Adrenal gland (tissue), 5 donors: ENCODE measurements around the gene IFT172.

Source experiments
- CTCF ChIP-seq, 6 experiments: fragments of 450-650 bp in 4 of 6; fragments of 200-600 bp in 2 of 6; sonication (generic) in 1 of 6; IDR thresholded peaks; 1 replicate in 5 of 6; 2 replicates in 1 of 6; pipeline versions ENCODE4 v1.5.1 to v1.8.0; 2016 to 2021; ENCODE audit warnings: antibody characterized with exemption in 6 of 6, mild to moderate bottlenecking in 2 of 6, moderate library complexity in 1 of 6
- POLR2A ChIP-seq, 2 donors: fragments of 450-650 bp; IDR thresholded peaks; one replicate each; pipeline ENCODE4 v1.6.1; 2017; ENCODE audit warnings: antibody characterized with exemption in 2 of 2, mild to moderate bottlenecking in 2 of 2, moderate library complexity in 1 of 2
- donor health status: DM: no; HTN: no; CAD: no.

- TF ChIP-seq CTCF (IDR thresholded peaks at IDR 0.05): no peak
- TF ChIP-seq POLR2A (IDR thresholded peaks at IDR 0.05): no peak
These were observed 73.4 kb downstream of the IFT172 start for GRCh38 chr2:27416151-27416550.
